HG03565 (cell line): ENCODE data around the gene CTH.
"Not testable (repeated sequence)": the region's sequence is repeated elsewhere in the genome, so short reads cannot be mapped to it uniquely, and the experiment has no call there.

Experiments used
- ATAC-seq: cut with Tn5 transposase; IDR thresholded peaks from one replicate; pipeline ENCODE4 v1.9.1; 2021; ENCODE audit warnings: mild to moderate bottlenecking, moderate library complexity; ENCODE audit not compliant: unreplicated experiment

The CTH gene

DNA sequence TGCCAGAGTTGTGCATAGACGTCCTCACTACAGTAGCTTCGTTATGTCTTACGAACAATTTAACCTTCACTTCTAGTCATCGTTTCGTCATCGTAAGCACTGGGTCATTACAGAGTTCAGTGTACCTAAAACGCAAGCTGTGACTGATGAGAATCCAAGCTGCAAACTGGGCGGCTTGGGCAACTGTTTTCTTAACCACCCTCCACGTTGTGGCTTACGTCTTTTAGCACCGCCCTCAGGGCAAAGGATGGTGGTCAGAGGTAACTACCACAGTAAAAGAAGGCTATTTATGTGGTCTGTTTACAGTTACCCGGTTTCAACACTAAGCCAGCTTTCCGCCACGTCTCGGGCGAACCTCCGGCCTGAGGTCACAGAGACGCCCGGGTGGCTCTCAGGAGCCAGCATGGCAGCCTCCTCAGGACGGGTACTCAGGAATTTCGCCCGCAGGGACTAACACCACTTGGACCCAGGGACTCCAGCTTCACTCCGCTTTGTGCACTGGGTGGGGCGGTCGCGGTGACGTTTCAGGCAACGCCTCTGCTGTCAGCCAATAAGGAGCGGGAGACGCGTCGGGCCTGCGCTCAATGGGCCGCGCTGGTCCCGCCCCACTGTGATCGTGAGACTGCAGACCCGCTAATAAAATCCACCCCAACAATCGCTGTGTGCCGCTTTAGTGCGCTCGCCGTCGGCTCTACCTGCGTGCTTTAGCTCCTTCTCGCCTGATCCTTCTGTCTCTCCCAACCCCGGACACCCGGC, at the start of gene CTH:
CTH (plus strand) TSS at position 665 of the 756 bp plus-strand sequence. CDS start 148 bp downstream, outside the sequence.
- ATAC-seq = peak; percentile 88

DNA sequence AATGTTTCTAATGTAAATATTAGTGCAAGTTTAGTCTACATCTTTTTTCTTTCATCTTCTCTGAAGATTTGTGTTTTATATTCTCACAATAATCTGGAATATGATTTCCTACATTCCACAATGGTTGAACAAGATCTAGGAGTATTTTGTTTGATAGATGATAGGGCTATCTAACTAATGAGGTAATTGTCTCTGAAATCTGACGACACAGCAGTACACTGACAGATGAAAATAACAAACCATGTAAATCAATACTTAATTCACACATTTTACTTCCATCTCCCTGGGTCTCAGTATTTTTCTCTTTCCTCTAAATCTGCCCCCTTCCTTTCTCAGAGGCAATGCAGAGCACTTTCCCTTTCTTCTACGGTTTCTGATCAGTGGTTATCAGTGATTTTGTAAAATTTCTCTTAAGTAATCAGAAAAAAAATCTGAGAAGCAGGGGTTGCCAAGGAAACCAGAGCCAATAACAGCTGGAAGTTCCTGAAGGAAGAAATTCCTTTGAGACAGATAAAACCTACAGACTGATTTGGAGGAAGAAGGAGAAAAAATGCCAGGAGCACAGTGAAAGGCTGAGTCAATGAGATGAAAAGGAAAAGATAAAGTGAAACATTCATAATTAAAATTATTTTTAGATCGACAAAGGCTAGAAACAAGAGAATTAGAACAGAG, 49.2 kb upstream of the CTH start:
- no peak for ATAC-seq

DNA sequence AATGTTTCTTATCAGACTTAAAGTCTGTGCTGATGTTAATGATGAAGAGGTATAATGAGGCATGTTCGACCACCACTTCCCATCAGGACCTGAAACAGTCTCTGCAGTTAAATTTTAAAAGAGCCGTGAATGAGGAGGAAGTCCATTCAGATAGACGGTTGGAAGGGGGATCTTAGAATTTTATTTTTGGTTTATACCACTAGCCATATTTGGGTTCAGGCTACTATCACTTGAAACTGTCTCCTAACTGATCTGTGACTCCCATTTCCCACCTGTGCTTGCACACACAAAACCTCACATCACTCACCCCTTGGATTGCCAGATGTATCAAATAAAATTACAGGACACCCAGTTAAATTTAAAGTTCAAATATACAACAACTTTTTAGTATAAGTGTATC, 46.6 kb upstream of the CTH start:
- no peak for ATAC-seq

DNA sequence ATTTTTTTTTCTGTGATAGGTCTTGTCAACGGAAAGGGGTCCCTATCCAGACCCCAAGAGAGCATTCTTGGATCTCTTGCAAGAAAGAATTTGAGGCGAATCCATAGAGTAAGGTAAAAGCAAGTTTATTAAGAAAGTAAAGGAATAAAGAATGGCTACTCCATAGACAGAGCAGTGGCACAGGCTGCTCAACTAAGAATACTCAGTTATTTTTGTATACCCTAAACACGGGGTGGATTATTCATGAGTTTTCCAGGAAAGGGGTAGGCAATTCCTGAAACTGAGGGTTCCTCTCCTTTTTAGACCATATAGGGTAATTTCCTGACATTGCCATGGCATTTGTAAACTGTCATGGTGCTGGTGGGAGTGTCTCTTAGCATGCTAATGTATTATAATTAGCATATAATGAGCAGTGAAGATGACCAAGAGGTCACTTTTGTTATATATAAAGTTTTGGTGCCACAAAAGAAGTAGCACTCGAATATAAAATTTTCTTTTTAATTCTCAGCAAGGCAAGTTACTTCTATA, 44.6 kb upstream of the CTH start:
- ATAC-seq = not testable (repeated sequence)

DNA sequence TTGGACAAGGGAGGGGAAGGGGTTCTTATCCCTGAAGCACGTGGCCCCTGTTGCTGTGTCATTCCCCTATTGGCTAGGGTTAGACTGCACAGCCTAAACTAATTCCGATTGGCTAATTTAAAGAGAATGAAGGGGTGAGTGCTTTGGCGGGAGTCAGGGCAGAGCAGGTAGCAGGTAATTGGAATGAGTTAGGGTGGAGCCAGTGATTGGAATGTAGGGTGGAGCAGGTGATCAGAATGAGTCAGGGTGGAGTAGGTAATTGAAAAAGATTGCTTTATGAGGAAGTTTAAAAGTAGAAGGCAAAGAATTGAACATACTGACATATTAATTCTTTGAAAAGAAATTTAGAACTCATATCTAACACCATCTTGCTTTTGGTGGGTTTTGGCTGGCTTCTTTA, 44.1 kb upstream of the CTH start:
- ATAC-seq = not testable (repeated sequence)

DNA sequence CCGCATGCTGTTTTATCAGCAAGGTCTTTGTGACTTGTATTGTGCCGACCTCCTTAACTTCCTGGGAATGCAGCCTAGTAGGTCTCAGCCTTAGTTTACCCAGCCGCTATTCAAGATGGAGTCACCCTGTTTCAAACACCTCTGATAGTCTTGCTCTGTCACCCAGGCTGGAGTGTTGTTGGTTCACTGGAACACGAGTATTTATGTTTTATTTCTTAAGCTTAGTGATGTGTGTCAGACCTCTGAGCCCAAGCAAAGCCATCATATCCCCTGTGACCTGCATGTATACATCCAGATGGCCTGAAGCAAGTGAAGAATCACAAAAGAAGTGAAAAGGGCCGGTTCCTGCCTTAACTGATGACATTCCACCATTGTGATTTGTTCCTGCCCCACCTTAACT, 43.7 kb upstream of the CTH start:
- ATAC-seq = not testable (repeated sequence)

DNA sequence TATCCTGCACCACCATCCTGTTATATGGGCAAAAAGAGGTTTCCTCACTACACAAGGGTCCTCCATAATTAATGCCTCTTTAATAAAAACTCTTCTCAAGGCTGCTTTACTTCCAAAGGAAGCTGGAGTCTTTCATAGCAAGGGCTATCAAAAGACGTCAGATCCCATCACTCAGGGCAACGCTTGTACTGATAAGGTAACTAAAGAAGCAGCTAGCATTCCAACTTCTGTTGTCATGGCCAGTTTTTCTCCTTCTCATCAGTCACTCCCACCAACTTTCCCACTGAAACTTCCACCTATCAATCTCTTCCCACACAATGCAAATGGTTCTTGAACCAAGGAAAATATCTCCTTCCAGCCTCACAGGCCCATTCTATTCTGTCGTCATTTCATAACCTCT, 39.5 kb upstream of the CTH start:
- ATAC-seq = not testable (repeated sequence)

DNA sequence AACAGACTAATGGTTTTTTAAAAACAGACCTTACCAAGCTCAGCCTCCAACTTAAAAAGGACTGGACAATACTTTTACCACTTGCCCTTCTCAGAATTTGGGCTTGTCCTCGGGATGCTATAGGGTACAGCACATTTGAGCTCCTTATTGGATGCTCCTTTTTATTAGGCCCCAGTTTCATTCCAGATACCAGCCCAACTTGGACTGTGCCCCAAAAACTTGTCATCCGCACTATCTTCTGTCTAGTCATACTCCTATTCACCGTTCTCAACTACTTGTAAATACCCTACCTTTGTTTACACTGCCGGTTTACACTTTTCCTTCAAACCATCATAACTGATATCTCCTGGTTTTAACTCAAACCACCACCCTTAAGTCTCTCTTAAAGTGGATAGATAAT, 38.6 kb upstream of the CTH start:
- ATAC-seq = no peak

DNA sequence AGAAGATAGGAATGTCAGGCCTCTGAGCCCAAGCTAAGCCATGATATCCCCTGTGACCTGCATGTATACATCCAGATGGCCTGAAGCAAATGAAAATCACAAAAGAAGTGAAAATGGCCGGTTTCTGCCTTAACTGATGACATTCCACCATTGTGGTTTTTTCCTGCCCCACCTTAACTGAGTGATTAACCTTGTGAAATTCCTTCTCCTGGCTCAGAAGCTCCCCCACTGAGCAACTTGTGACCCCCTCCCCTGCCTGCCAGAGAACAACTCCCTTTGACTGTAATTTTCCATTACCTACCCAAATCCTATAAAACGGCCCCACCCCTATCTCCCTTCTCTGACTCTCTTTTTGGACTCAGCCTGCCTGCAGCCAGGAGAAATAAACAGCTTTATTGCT, 37.5 kb upstream of the CTH start:
- not testable (repeated sequence) for ATAC-seq

DNA sequence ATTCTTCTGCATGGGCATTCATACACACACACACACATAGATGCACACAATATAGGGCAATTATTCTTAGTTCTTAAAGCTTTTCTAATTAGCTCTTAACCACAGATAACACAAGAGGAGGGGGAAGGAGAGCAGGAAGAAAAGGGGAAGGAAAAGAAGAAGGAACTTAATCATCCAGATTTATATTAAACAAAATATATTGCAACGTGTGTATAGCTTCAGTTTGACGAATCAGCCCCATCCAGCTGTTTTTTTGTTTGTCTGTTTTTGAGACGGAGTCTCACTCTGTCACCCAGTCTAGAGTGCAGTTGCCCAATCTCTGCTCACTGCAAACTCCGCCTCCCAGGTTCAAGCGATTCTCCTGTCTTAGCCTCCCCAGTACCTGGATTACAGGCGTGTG, 34.9 kb upstream of the CTH start:
- ATAC-seq = no peak

DNA sequence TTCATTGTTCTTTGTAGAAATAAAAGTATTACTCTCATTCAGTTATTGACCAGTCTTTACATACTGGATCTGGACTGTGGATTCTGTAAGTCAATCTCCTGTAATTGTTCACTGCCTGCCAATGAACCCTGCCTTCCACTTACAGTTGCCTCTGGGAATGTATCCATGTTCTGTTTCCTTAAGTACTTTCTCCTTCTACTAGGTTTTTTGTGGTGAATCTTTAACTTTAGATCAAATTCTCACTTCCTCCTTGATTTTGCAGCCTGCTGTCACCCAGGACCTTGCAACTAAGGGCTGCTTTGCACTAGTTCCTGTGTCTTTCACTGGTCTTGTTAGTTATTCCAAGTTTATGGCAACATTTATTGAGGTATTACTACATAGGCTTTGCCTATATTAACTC, 28.4 kb upstream of the CTH start:
- peak; percentile 91 for ATAC-seq

DNA sequence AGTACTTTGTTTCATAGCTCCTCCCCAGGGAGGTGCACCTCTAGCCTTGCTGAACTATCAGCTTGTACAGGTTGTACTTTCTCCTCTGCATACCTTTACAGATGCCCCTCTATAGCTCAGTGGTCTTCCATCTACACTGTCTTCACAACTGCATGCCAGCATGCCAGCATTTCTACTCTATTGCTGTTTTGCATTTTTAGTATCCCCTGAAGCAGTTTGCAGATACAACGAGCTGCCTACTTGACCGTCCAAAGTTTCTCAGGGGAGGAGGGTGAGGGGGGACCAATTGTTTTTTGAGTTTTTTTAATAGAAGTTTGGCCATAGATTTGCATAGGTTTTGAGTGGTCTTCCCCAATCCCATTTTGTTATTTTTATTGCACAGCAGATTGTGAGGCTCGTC, 27.6 kb upstream of the CTH start:
- no peak for ATAC-seq

DNA sequence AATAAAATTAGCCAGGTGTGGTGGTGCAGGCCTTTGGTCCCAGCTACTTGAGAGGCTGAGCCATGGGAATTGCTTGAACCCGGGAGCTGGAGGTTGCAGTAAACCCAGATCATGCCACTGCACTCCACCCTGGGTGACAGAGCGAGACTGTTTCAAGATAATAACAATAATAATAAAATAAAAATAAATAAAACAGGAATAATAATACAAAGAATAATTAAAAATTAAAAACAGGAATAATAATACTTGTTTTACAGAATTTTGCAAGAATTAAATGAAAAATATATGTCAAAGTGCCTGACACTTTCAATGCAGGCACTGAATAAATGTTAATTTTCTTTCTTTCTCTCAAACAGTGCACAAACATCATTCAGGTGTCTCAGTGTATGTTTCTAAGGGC, 26.5 kb upstream of the CTH start:
- ATAC-seq = no peak

DNA sequence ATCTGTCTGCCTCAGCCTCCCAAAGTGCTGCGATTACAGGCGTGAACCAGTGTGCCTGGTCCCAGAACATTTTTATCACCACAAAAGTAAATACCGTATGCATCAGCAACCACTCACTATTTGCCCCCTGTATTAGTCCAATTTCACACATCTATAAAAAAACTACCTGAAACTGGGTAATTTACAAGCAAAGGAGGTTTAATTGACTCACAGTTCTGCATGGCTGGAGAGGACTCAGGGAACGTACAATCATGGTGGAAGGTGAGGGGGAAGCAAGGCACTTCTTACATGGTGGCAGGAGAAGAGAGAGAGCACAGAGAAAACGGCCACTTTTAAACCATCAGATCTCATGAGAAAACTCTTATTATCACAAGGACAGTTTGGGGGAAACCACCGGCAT, 25.6 kb upstream of the CTH start:
- no peak for ATAC-seq

DNA sequence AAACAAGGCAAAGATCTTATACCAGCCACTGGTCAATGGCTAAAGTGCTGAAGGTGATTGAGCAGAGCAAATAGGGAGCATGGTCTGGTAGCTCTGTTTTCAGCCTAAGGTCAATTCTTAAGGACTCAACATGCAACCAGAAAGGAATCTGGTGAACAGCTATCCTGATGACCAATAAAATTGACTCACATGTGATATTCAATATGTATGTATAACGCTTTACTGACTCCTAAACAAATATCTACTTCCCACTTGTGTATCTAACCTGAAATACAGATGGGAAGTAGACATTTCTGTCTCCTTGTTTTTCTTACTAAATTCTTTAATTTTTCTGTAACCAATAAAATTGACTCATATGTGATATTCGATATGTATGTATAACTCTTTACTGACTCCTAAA, 24.9 kb upstream of the CTH start:
- ATAC-seq = no peak

DNA sequence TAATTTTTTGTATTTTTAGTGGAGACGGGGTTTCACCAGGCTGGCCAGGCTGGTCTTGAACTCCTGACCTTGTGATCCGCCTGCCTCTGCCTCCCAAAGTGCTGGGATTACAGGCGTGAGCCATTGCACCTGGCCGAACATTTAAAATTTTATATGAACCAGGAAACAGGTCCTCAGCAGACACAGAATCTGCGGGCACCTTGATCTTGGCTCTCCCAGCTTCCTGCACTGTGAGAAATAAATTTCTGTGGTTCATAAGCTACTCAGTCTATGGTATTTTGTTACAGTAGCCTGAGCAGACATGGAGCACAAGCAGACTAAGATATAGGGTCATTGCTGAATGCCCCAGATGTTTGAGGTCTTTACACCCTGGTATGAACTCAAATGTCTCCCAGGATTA, 23.6 kb upstream of the CTH start:
- ATAC-seq = no peak

DNA sequence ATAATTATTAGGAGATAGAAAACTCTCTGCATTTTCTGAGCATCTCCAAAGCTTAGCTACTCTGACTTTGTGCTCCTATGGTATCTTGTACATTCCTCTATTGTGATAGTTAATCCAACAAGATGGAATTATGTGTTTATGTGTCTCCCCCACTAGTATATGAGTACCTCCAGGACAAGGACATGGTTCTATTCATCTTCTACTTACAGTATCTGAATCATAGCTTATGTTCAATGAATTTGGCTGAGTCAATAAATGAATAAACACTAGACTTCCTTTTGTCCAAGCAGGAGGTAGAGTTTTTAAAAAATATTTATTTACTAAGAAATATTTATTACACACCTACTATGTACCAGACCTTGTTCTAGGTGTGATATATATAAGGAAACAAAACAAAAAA, 18.4 kb upstream of the CTH start:
- ATAC-seq = no peak

DNA sequence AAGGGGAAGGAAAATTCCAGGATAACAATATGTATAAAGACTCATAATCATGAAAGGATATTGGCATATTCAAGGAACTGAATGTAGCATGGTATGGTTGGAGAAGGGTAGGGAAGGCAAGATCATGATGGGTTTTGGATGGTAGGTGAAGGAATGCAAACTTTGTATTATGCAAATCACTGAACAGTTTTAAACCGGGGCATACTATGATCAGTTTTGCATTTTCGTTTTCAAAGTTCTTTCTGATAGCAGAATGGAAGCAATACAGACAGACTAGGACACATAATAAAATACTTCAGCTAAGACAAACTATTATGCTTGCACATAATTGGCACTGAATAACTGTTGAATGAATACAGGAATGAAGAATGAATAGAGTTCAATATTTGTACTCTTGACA, 14.5 kb upstream of the CTH start:
- no peak for ATAC-seq

DNA sequence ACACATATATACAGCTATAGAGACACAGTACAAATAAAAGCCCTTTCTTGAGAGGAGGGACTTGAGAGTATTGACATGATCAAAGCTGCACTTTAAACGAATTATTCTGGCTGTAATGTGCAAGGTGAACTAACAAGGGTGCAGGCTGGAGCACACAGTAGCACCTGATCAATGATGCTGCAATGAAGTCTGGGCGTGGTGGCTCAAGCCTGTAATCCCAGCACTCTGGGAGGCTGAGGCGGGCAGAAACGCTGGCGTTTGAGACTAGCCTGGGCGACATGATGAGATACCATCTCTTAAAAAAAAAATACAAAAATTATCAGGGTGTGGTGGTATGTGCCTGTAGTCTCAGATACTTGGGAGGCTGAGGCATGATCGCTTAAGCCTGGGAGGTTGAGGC, 14.1 kb upstream of the CTH start:
- ATAC-seq = no peak

DNA sequence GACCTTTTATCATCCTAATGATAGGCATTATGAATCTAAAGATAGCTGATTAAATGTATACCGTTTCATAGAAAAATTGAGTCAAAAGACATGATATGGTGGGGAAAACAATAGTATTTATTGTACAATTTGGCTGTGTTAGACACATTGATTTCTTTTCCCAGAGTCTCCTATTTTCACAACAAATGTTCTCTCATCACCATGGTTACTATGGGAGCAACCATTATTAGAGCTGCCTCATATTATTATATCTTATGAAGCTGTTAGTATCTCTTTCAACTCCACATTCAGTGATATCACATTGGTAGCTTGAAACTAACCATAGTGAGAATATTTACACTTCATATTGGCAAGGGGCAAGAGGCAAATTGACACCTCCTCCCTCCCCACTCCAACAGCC, 10.7 kb upstream of the CTH start:
- ATAC-seq = no peak

DNA sequence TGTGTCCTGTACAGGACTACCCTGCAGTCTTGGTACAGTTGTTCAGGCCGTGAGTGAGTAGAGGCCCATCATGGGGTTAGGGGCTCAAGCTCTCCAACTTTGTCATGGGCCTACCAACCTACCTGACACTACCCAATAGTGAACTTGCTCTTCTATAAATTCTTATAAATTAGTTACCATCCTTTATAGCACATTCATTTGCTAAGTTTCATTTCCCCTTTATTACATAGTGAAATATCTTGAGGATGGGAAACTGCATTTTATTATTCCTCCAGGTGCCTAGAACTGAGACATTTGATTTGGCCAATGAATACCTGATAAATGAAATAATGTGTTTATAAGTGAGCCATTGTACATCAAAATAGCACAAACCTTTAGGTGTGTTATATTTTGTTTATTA, 9.1 kb upstream of the CTH start:
- no peak for ATAC-seq

DNA sequence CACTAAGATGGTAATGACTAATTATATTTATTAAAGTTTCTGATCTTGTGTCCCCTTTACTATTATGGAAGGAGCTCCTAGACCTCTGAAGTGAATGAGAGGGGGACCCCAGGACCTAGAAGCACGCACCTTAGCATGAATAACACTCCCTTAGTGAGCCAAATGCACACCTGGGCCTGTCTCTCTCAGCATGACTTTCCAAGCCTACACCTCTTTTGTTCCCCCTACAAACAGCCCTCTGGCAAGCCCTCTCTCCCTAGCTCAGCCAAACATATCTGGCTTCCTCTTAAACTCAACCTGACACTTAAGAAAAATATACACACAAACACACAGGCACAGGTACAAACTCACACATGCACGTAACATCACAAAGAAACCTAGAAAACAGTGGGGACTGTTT, 7.3 kb upstream of the CTH start:
- ATAC-seq = no peak
